GM23248 (cell line): ENCODE data around the gene RUNX1.

Source experiments
- EZH2 ChIP-seq: fragments of 200-600 bp; sonication (generic); IDR thresholded peaks from 2 replicates; pipeline ENCODE4 v1.6.1; 2018; ENCODE audit warnings: antibody characterized with exemption, mild to moderate bottlenecking; ENCODE audit not compliant: insufficient read depth, poor library complexity, severe bottlenecking
- EZH2phosphoT487 ChIP-seq: fragments of 200-600 bp; sonication (generic); IDR thresholded peaks from 2 replicates; pipeline ENCODE4 v1.6.1; 2018; ENCODE audit warnings: antibody characterized with exemption, moderate library complexity, mild to moderate bottlenecking, low read depth; ENCODE audit not compliant: insufficient read depth

DNA sequence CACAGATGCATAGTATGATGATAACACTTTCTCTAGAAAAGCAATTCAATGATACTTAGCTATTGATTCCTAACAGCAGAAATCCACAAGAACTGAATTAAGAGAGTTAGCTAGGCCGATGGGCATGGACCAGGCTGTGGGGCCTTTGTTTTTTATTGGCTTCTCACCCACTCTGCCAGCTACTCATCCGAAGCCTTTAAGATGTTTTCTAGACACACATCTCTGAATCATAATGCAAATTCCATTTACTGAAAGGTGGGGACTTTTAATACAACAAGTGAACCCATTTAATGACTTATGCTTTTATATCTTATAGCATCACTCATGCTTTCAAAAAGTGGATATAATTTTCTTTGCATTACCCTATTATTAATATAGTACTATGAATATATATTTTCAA lies 170.2 kb downstream of the RUNX1 start:
- TF ChIP-seq EZH2, result no peak
- no peak for TF ChIP-seq EZH2phosphoT487
